Natural killer cell treated with Interleukin-12 subunit alpha and Interleukin-12 subunit beta and Interleukin-15 and Interleukin-18, amount 100 ng/mL, for 72 hours (primary cell): Measurements from ENCODE around the gene IFNGR1. TPM values are rescaled to one million over a fixed set of nuclear protein-coding genes. Genes with fewer than 3 reads are reported as not detected.
A peak's percentile ranks its signal among the peaks of the same experiment; 100 is the strongest.

Experiments used
- ATAC-seq, 2 donors: fragments of 150-1000 bp; cut with Tn5 transposase in 1 of 2; sonication (Bioruptor Pico), chemical (Tn5 transposase) in 1 of 2; 2 replicates each; pipeline ENCODE4 v1.10.0; 2021
- DNase-seq: peaks from one replicate; pipeline ENCODE4 v3.0.0; 2022; ENCODE audit warnings: low spot score
- H3K27ac Mint-ChIP-seq, 2 donors: 1 replicate in 1 of 2; 2 replicates in 1 of 2; pipeline ENCODE4 v1.8.0; 2022; ENCODE audit warnings: mixed read lengths in 2 of 2, mild to moderate bottlenecking in 1 of 2, moderate library complexity in 1 of 2
- H3K27me3 Mint-ChIP-seq, 2 donors: 1 replicate in 1 of 2; 2 replicates in 1 of 2; pipeline ENCODE4 v1.8.0; 2022; ENCODE audit warnings: mixed read lengths in 2 of 2
- H3K36me3 Mint-ChIP-seq: one replicate; pipeline ENCODE4 v1.8.0; 2022; ENCODE audit warnings: mixed read lengths
- H3K4me1 Mint-ChIP-seq, 2 donors: 1 replicate in 1 of 2; 2 replicates in 1 of 2; pipeline ENCODE4 v1.8.0; 2022; ENCODE audit warnings: low read depth in 2 of 2, mixed read lengths in 2 of 2, mild to moderate bottlenecking in 1 of 2
- H3K4me3 Mint-ChIP-seq: one replicate; pipeline ENCODE4 v1.8.0; 2022; ENCODE audit warnings: mixed read lengths
- H3K9me3 Mint-ChIP-seq: 2 replicates; pipeline ENCODE4 v1.8.0; 2022; ENCODE audit warnings: mixed read lengths
- total RNA-seq, 2 donors: library from RNA; stranded (reverse); gene quantifications; one replicate each; pipeline ENCODE4 v1.2.3, GENCODE V29; 2022

The IFNGR1 gene
- total RNA-seq, 2 donors from 2014 or later, result 19.8 to 31.9 TPM

DNA sequence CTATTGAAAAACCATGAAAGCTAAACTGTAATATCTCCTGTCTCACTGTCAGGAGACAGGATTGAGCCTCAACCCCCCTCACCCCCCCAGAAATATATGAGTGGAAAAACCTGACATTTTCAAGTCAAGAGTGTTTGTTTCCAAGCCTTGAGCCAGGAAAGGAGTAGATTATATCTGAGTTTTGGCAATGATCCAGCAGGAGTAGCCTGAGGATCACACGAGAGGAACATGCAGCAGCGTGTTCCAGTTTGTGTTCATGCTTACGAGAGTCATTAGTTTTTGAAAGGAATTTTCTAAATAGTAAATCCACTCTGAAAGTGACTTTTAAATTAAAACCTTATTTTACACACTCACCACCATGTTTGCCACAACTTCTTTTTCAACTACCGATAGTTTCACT is 61.6 kb downstream of the IFNGR1 start:
- Mint-ChIP-seq H3K4me1 (peaks cover 20 to 22% of the 10 kb centered on the region in 2 donors), H3K9me3 (no peaks in the 10 kb centered on the region), H3K27me3 (peaks cover 8 to 11% of the 10 kb centered on the region in 2 donors), H3K27ac (no peak overlapping the region), H3K36me3 (peaks cover 21% of the 10 kb centered on the region), H3K4me3 (no peak overlapping the region)
- DNase-seq (no peak), ATAC-seq (no peak)

DNA sequence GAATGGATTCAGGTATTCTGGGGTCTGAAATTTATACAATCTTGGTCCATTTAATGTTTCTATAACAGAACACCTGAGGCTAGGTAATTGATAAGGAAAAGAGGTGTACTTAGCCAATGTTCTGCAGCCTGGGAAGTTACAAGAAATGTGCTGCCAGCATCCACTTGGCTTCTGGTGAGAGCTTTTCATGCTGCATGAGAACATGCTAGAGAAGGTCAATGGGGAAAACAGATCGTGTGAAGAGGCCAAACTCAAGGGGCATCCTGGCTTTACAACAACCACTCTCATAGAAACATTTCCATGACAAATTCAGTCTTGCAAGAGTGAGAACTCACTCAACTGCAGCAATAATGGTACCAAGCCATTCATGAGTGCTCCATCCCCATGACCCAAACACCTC is 62.5 kb downstream of the IFNGR1 start:
- Mint-ChIP-seq H3K9me3 (no peaks in the 10 kb centered on the region), H3K27ac (peak overlapping the region; percentile 79 to 89)

DNA sequence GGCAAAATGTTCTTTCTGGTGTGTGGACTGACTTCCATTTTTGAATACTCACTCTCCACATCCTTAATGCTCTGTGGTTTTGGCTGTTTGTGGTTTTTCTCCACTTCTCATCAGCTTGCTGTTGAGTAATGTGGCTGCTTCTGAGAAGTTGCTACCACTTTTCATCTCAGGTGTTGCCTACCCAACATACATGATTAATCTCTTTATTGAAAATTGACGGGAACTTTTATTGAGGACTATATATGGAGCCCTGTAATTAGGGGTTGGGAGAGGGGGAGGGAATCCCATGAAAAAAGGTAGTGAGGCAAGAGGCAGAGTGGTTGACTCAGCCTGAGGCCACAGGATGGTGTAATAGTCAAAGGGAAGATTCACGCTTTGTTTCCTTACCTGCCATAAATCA is 63.4 kb downstream of the IFNGR1 start:
- DNase-seq (peak; percentile 76), ATAC-seq (peak; percentile 93)
- peaks cover 16 to 20% of the 10 kb centered on the region in 2 donors for H3K4me1 Mint-ChIP-seq
- H3K4me3 Mint-ChIP-seq, result peak overlapping the region; percentile 72
- peaks cover 21% of the 10 kb centered on the region for H3K36me3 Mint-ChIP-seq
- H3K27me3 Mint-ChIP-seq, result peaks cover 2 to 6% of the 10 kb centered on the region in 2 donors
- peak overlapping the region; percentile 79 to 89 for H3K27ac Mint-ChIP-seq
- no peaks in the 10 kb centered on the region for H3K9me3 Mint-ChIP-seq

More for the DNA sequence above, 62.5 kb downstream of the IFNGR1 start:
- H3K4me1 Mint-ChIP-seq, result peaks cover 20 to 22% of the 10 kb centered on the region in 2 donors
- H3K27me3 Mint-ChIP-seq, result peaks cover 8% of the 10 kb centered on the region in 2 donors
- peaks cover 21% of the 10 kb centered on the region for H3K36me3 Mint-ChIP-seq
- no peak for ATAC-seq
- H3K4me3 Mint-ChIP-seq, result peak overlapping the region; percentile 9
- no peak for DNase-seq

DNA sequence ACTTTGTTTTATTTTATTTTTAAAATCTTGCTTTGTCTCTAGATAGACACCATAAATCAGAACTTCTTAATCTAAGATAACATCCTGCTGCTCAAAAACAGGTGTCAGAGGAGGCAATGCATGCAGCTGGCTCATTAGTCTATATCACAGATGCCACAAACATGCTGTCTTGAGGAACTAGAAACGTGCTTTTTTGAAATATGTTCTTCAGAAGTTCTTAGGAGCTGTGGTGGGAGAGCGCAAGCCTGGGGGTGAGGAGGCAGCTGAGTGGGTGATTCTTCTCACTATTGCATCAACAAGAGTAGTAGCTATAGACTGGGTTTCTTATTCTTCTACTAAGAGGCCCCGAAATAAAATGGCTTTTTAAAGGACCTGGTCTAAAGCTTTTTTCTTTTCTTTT is 69.1 kb downstream of the IFNGR1 start:
- DNase-seq (no peak), ATAC-seq (no peak)
- Mint-ChIP-seq H3K36me3 (peaks cover 4% of the 10 kb centered on the region), H3K4me1 (peaks cover 14 to 15% of the 10 kb centered on the region in 2 donors), H3K27ac (peak overlapping the region in 1 of 2 donors; percentile 16), H3K4me3 (no peak overlapping the region), H3K27me3 (peaks cover 0 to 3% of the 10 kb centered on the region in 2 donors), H3K9me3 (no peaks in the 10 kb centered on the region)

DNA sequence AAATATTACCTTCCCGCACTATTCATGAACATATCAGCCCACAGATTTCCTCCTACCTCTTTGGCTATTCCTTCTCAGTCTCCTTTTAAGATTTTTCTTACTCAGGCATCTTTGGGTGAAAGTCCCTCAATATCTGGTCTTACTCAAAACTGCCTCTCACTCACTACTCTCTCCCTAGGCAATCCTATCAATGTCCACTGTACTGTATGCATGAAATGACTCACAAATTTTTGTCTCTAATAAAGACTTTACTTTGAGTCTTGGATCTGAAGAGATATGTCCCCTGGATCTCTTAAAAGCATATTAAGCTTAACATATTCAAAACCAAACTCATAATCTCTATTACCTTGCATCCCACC is 70.2 kb downstream of the IFNGR1 start:
- Mint-ChIP-seq H3K9me3 (no peaks in the 10 kb centered on the region), H3K27me3 (peaks cover 0 to 3% of the 10 kb centered on the region in 2 donors), H3K27ac (peak overlapping the region; percentile 0 to 16), H3K4me1 (peaks cover 14 to 15% of the 10 kb centered on the region in 2 donors), H3K36me3 (peaks cover 4% of the 10 kb centered on the region), H3K4me3 (peak overlapping the region; percentile 4)
- no peak for ATAC-seq
- DNase-seq, result no peak

- peaks cover 14 to 15% of the 10 kb centered on the region in 2 donors for H3K4me1 Mint-ChIP-seq
- ATAC-seq, result peak; percentile 67 to 91
- peaks cover under 1 to 3% of the 10 kb centered on the region in 2 donors for H3K27me3 Mint-ChIP-seq
These were observed 70.7 kb downstream of the IFNGR1 start for GRCh38 chr6:137148306-137149034.

More at GRCh38 chr6:137148306-137149034, 70.7 kb downstream of the IFNGR1 start:
- DNase-seq, result no peak
- Mint-ChIP-seq H3K27ac (peak overlapping the region; percentile 0 to 16), H3K36me3 (peaks cover 4% of the 10 kb centered on the region), H3K9me3 (no peaks in the 10 kb centered on the region), H3K4me3 (no peak overlapping the region)

Other genes starting within 250 kb of the IFNGR1 start
- not detected for gene IL20RA, start 174.4 kb downstream of the IFNGR1 start, total RNA-seq
- not detected for gene IL22RA2, start 45.7 kb downstream of the IFNGR1 start, total RNA-seq